Limb (tissue), 2 donors: ENCODE results near the gene ZNF83.
"Not testable (repeated sequence)": the region's sequence is repeated elsewhere in the genome, so short reads cannot be mapped to it uniquely, and the experiment has no call there.

Source experiments
- DNase-seq, 2 donors: peaks; one replicate each; pipeline ENCODE4 v3.0.0-alpha.2; 2016; ENCODE audit errors: extremely low spot score in 2 of 2

The ZNF83 gene

DNA sequence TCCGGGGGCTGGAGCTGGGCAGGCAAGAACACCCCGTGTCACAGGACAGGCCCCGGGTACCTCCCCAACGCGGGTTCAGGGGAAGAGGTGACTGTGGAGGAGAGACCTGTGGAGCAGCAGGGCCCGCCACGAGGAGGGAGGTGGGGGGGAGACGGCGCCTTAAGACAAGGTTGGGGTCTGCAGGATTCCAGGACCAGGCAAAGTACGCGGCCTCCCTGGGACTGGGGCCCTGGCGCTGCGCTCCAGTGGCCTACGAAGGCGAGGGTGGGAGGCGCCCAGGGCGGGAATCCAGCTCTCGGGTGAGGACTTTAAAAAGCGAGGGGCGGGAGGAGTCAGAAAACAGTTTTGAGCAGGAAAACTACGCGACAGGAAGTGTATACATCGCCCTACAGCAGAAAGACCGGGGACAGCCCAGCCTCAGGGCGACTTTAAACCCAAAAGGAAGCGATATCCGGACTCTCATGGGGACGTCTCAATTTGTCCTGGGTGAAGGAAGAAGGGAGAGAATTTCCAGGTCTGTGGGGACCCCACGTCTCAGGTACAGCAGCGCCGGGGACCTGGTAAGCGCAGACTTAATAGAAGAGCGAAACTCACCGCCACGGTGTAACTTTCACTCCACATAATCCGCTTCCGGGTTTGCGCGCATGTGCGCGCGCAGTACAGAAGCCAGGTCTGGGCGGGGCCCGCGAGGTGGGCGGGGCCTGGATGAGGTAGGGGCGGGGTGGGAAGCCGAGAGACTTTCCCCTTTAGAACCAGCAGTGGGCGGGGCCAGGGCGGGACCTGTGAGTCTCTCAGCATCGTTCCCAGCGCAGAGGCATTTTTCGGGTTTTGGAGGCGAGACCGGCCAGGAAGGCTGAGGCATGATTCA is at the start of gene ZNF83:
ZNF83 (minus strand) TSS at position 638 of the 868 bp plus-strand sequence.
- DNase-seq: peak; percentile 95 to 98

DNA sequence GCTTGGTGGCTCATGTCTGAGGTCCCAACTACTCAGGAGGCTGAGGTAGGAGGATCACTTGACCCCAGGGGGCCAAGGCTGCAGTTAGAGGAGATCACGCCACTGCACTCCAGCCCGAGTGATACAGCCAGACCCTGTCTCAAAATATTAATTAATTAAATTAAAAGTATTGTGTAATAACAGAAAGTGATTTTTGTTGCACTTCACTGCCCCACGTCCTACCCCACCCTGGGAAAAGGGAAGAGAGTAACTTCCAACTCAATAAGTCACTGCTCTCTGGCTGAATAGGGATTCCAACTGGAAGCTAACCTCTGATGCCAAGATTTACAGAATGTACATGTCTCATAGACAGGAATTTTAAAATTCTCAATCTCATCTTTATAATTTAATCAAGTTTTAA is 49.5 kb upstream of the ZNF83 start:
- no peak for DNase-seq

DNA sequence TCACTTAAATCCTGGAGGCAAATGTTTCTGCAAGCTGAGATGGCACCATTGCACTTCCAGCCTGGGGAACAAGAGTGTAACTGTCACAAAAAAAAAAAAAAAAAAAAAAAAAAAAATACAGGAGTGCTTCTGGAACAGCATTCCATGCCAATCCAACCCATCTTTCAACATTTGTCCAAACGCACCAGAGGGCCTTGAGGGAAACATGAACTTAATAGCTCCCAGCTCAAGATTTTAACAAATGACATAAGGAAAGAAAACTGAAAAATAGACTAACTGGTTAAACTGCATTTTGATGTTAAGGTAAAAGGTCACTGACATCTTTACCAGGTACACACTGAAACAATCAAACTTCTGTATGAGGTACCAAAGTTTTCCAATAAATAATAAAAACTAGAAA is 47.7 kb upstream of the ZNF83 start:
- DNase-seq: no peak

DNA sequence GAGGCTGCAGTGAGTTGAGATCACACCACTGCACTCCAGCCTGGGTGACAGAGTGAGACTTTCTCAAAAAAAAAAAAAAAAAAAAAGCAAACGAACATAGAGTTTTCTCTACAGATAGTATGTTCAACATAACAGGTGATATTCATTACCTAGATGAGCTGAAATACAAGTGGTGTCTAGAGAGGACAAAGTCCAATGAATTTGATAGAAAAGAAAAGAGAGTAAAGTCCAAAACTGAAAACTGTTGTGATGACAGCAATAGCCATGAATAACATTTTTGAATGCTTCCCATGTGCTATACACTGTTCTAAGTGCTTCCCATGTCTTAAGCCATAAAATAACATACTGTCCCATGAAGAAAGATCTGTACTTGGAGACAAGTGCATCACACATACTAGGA is 43.1 kb upstream of the ZNF83 start:
- not testable (repeated sequence) for DNase-seq

DNA sequence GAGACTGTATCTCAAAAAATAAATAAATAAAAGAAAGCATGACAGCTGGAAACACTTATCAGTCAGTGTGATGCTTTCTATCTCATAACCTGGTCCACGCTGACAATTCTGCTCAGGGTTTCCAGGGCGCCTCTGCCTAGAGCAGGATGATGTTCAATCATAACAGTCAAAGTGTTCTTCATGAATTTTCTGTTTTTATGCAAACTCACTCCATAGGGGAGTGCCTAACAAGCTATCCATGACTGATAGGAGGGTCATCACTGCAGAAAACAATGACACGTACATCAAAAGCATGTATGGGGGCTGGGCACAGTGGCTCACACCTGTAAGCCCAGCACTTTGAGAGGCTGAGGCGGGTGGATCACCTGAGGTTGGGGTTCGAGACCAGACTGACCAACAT is 41.4 kb upstream of the ZNF83 start:
- DNase-seq: no peak

DNA sequence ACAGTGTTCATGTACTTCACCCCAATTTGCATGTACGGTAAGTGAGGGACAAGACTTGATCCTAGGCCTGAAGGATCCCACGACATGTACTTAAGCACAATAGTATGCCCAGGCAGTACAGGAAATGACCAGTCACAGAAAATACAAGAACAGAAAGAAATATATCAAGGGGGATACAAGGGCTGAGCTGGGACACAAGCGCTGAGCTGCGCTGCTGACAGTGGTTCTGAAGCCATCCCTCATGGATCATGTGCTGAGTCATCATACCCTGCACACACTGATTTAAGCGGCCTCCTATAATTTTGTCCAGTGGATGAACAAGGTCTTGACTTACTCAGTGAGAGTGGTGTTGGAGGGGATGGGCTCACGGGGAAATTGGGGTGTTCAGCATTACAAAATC is 37.1 kb upstream of the ZNF83 start:
- not testable (repeated sequence) for DNase-seq

DNA sequence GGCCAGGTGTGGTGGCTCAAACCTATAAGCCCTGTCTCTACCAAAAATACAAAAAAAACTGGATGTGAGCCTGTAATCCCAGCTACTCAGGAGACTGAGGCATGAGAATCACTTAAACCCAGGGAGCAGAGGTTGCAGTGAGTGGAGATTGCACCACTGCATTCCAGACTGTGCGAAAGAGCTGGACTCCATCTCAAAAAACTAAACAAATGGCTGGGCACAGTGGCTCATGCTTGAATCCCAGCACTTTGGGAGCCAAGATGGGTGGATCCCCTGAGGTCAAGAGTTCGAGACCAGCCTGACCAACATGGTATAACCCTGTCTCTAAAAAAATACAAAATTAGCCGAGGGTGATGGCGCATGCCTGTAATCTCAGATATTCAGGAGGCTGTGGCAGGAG is 34.9 kb upstream of the ZNF83 start:
- no peak for DNase-seq

DNA sequence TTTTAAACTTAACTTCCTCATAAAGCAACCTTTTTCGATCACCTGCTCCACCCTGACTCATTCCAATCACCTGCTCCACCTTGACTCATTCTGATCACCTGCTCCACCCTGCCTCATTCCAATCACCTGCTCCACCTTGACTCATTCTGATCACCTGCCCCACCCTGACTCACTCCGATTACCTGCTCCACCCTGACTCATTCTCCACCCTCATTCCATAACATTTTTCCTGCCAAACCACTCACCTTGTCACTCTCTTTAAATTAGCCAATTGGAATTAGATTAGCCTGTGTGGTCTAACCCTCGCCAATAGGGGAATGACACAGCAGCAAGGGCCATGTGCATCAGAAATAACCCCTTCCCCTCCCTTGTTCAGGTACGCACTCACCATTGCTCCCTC is 31.9 kb upstream of the ZNF83 start:
- no peak for DNase-seq

DNA sequence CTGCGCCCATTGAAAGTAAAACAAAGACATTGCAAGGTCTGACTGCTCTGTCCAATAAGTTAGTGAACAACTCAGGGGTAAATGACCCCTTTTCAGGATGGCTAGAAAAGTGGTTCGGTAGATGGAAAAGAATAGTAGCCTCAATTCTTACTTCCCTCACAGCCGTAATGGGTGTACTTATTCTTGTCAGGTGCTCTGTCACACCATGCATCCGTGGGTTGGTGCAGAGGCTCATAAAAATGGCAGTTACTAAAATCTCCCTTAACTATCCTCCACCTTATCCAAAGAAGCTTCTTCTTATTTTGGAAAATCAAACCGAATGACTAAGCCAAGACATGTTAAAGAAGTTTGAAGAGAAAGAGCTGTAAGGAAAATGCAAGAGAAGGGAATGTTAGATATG is 31.4 kb upstream of the ZNF83 start:
- DNase-seq: no peak

DNA sequence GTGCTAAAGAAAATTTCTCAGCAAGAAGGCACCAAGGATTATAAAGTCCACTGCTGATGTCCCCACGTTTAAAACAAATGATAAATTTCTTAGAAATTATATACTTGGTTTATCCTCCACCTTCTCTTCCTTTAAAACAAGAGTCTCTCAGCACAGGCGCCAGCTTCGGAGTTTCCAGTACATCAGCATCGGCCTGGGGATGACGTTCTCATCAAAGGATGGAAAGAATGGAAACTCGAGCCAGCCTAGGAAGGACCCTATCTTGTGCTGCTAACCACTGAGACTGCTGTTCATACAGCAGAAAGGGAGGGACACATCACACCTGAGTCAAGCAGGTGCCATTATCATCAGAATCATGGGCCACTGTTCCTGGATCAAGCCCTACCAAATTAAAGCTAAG is 29.8 kb upstream of the ZNF83 start:
- DNase-seq: no peak

DNA sequence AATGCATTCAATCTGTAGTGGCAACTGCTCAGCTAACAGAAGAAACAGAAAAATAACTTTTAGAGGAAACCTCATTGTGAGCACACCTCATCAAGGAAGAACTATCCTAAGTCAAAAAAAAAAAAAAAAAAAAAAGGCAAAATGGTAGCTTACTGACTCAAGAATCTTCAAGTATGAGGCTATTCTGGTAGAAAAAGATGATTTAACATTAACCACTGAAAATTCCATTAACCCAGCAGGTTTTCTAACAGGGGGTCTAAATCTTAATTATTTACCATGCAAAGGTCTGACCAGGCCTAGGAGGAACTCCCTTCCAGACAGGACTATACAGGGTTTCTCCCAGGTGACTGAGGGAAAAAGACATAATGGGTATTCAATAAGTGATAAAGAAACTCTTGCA is 28.4 kb upstream of the ZNF83 start:
- DNase-seq: no peak

DNA sequence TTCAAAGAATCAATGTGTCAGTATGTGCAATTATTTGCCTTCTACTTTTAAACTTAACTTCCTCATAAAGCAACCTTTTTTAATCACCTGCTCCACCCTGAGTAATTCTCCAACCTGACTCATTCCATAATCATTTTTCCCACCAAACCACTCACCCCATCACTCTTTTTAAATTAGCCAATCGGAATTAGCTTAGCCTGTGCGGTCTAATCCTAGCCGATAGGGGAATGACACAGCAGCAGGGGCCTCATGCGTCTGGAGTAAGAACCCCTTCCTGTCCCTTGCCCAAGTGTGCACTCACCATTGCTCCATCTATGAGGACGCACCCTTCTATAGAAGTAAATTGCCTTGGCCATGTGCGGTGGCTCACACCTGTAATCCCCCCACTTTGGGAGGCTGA is 27.4 kb upstream of the ZNF83 start:
- DNase-seq: no peak

DNA sequence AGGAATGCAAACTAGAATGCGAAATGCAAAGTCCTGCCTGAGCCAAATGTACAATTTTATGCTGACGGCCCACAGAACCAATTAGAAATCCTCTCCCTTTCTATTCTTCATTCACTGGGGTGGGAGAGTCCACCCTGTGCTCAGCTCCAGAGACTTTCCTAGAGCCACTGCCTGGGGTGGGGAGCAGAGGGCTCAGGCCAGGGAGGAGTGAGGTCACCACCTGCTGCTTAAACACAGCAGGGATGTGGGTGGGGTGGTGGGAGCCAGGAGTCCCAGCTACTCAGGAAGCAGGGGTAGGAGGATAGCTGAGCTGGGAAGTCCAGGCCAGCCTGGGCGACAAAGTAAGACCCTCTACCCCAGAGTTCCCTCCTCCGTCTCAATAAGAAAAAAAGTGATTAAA is 26.9 kb upstream of the ZNF83 start:
- no peak for DNase-seq

DNA sequence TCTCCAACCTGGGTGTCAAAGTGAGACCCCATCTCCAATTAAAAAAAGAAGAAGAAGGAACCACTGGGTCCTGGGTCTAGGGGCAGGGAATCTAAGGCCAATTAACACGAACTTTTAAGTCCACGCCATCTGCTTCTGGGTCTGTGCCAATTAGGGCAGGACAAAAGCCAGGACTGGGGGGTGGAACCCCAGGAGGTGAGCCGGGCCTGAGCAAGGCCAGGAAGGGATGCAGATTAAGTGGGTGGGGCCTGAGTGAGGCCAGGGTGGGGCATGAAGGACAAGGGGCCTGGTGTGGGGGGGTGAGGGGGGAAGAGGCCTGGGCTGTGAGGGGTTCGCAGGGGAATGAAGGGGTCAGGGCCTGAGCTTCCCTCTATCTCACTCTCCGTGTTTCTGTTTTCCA is 26.3 kb upstream of the ZNF83 start:
- DNase-seq: no peak

DNA sequence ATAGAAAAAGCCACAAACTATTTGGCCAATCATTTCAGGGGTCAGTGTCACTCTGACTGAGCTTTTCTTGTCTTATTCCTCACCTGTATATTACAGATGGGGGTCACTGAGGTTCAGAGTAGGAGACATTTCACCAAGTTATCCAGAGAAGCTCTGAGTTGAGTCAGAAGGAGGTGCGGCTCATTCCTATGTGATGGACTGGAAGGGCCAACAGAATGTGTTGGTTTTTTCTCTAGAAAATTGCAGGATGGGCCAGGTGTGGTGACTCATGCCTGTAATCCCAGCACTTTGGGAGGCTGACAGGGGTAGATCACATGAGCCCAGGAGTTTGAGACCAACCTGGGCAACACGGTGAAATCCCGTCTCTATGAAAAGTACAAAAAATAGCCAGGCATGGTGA is 24.5 kb upstream of the ZNF83 start:
- DNase-seq: no peak

DNA sequence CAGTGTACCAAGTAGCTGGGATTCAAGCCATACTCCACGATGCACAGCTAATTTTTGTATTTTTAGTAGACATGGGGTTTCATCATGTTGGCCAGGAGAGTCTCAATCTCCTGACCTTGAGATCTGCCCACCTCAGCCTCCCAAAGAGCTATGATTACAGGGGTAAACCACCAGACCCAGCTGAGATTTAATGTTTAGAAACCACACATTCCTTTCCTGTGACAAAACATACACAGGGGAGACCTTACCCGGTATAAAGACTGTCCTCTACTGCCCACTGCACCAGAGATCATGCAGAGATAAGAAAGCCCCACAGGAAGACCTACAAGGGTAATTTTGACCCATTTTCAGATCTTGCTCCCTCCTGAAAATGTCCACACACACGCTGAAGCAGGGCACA is 22.8 kb upstream of the ZNF83 start:
- no peak for DNase-seq

DNA sequence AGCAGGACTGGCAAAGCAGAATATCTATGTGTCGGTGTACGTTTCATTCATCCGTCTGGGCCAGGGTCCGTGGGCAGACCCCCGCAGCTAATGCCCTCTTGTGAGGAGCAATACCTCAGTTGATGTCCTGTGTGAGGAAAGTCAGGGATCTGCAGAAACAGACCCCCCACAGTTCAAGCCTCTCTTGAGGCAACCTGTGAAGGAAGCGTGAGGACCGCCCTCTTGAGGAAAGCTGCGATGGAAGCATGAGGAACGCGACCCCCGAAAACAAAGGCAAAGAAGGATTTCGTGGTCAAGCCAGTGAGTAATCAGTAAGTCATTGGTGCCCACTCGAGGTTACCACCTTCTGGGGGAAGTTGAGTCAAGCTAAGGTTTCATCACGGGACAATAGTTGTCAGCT is 20.9 kb upstream of the ZNF83 start:
- no peak for DNase-seq

DNA sequence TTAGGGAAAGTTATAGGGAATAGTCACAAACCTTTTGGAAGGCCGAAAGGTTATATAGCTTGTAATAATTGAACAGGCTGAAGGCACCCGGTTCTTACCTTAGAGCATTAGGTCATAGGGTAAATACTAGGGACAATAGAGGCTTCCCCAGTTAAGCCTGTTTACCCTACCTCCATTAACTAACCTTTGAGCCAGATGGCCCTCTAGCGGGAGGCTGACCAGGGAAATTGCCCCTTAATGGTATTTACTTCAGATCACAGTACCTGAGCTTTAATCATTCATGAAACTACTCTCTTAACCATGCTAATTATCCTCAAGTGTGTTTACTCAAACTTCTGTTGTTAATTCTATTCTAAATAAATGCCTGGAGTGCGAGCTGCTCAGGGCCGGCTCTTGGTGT is 20.4 kb upstream of the ZNF83 start:
- no peak for DNase-seq

DNA sequence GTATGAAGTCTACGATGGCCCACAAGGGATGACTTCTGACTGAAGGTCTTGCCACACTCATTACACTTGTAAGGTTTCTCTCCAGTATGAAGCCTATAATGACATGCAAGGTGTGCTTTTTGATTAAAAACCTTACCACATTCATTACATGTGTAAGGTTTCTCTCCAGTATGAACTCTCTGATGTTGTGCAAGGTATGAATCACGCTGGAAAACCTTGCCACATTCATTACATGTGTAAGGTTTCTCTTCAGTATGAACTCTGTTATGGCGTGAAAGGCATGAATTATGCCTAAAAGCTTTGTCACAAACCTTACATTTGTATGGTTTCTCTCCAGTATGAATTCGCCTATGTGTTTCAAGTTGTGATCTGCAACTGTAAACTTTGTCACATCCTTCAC is 15.0 kb upstream of the ZNF83 start:
- no peak for DNase-seq

DNA sequence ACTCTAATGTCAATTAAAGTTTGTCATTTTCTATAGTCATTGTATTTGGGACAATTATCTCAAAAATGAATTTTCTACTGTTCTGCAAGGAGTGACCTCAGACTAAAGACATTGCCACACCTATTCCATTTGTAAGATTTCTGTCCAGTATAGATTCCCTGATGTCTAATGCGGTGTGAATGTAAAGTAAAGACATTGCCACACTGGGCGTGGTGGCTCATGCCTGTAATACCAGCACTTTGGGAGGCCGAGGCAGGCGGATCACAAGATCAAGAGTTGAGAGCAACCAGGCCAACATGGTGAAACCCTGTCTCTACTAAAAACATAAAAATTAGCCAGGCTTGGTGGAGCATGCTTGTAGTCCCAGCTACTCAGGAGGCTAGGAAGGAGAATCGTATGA is 13.8 kb upstream of the ZNF83 start:
- DNase-seq: no peak

DNA sequence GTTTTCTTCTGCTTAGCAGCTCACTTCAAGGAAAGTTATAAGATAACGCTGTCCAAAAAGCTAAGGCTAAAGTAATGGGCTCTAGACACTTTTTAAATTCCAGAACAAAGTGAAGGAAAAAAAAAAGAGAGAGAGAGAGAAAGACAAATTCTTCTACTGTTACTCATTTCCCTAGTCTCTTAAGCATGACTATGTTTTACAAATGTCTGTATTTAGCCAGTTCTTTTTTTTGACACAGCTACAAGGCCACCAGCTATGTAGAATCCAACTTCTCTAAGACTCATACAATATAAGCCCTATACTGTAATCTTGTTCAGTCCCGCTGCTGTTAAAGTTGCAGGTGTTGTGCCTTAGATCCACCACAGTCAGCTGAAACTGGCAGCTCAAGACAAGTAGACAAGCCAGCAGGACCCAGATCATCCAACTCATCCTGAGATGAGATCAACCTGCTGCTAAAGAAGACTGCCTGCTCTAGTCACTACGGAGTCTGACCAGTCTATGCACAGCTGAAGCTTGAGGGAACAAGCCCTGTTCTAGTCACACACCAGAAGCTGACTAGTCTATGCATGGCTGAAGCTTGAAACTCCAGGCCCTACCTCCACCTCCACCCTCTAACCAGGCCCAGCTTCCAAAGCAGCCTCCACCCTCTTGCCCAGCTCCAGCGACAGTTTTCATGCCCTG is 10.3 kb upstream of the ZNF83 start:
- DNase-seq: no peak

DNA sequence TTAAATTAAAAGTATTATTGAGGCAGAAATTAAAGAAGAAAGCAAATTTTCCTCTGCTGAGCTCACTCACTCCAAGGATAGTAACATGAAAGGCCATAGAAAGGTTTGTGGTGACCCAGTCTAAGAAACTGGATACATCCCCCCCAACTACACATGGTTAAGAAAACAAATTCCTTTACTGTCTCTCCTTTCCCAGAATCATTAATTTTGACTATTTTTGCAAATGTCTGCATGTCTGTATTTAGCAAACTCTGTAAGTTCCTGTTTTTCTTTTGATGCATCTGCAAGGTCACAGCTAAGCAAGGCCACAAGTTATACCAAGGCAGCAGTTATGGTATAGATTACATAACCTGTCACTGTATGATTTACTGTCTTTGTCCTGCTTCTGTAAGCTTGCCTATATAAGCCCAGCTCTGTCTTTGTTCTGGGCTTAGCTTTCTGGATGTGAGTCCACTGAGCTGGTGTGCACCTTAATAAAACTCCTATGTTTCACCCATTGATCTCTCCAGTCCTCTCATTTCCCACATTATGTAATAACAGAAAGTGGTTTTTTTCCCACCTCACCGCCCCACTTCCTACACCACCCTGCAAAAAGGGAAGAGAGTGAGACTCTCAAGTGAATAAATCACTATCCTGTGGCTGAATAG is 8.5 kb upstream of the ZNF83 start:
- DNase-seq: no peak

DNA sequence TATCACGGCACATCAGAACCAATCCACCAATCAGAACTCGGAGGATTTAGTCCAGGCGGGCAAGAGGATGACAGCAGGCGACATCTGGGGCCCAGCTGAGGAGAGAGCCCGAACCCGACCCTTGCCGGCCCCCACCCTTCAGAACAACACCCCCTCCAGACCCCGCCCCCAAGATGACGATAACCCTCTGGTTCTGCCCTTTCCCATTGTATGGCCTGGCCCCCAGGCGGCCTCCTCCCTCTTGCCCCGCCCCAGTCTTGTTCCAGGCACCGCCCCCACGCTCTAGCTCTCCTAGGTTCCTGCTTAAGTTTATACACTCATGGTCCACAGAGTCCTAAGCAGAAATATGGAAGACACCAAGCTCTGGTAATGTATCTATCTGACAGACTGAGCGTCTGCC is 2.8 kb upstream of the ZNF83 start:
- peak; percentile 50 to 54 for DNase-seq
